ENCODE measurements around the gene RBBP8NL. TPM values are rescaled to one million over a fixed set of nuclear protein-coding genes. Genes with fewer than 3 reads are reported as not detected.

The RBBP8NL gene
- total and polyA plus RNA-seq, 2 experiments from 2014 or later, result 0.10 to 1.1 TPM

- Histone ChIP-seq H3K79me2 (replicated peaks; ENCODE audit: insufficient read depth) (no peaks in the 10 kb centered on the region), H3K36me3 (ENCODE audit: insufficient read depth) (no peaks in the 10 kb centered on the region), H3K27me3 (ENCODE audit: insufficient read depth) (no peaks in the 10 kb centered on the region), H4K20me1 (replicated peaks; ENCODE audit: insufficient read depth) (no peaks in the 10 kb centered on the region), H2AFZ (no peak overlapping the region), H3F3A (replicated peaks; ENCODE audit: low read depth) (no peaks in the 10 kb centered on the region), H3K4me2 (no peak overlapping the region), H3K9me2 (ENCODE audit: insufficient read depth) (no peaks in the 10 kb centered on the region), H3K27ac (ENCODE audit: low read depth) (no peak overlapping the region), H3K4me1 (ENCODE audit: insufficient read depth) (no peaks in the 10 kb centered on the region), H3K4me3 (no peak overlapping the region)
- H3K4me1 Mint-ChIP-seq, result peaks cover 4% of the 10 kb centered on the region; the same call in 2 of the 3 replicates
- H3K9me3 Mint-ChIP-seq, result no peaks in the 10 kb centered on the region
- TF ChIP-seq REST (IDR thresholded peaks at IDR 0.05; ENCODE audit: unreplicated experiment), result no peak
- TF ChIP-seq ZNF462 (CRISPR knock-in tag; IDR thresholded peaks at IDR 0.05), result no peak
- no peak for TF ChIP-seq ETS1 (IDR thresholded peaks at IDR 0.05)
- TF ChIP-seq EZH2 (IDR thresholded peaks at IDR 0.05; ENCODE audit: low read depth, unreplicated experiment), result no peak
- no peak for TF ChIP-seq NANOG (IDR thresholded peaks at IDR 0.05; ENCODE audit: borderline replicate concordance)
- TF ChIP-seq STAT1 (IDR thresholded peaks at IDR 0.05; ENCODE audit: unreplicated experiment), result no peak
- TF ChIP-seq ZNF331 (CRISPR knock-in tag; IDR thresholded peaks at IDR 0.05; ENCODE audit: low read depth), result no peak
- no peak for TF ChIP-seq EZH2phosphoT487 (IDR thresholded peaks at IDR 0.05; ENCODE audit: unreplicated experiment)
- TF ChIP-seq POLR2AphosphoS5 (IDR thresholded peaks at IDR 0.05; ENCODE audit: low read depth), result no peak
- no peak for TF ChIP-seq ZNF114 (CRISPR knock-in tag; IDR thresholded peaks at IDR 0.05)
- no peak for TF ChIP-seq CTCF (conservative IDR thresholded peaks at IDR 0.05; ENCODE audit: low read depth in 2 of 2)
- no peak for TF ChIP-seq CREB1 (CRISPR knock-in tag; IDR thresholded peaks at IDR 0.05; ENCODE audit: low read depth)
- TF ChIP-seq JUNB (IDR thresholded peaks at IDR 0.05; ENCODE audit: unreplicated experiment), result no peak
- no peaks in the 10 kb centered on the region for H3K36me3 Mint-ChIP-seq (ENCODE audit: low read depth)
- H3K27me3 Mint-ChIP-seq (ENCODE audit: insufficient read depth, low read depth, poor library complexity), result peaks cover 8% of the 10 kb centered on the region
- ATAC-seq (no peak), DNase-seq (ENCODE audit: low spot score) (no peak)
- H3K4me3 Mint-ChIP-seq, result no peak overlapping the region
- H3K27ac Mint-ChIP-seq, result no peak overlapping the region
Observed at GRCh38 chr20:62462976-62463592, 35.7 kb upstream of the RBBP8NL start.

All from GM23338 (cell line).